Neural cell (in vitro differentiated cells): Measurements from ENCODE around the gene GRB14. TPM values are rescaled to one million over a fixed set of nuclear protein-coding genes. Genes with fewer than 3 reads are reported as not detected.
"Not testable (repeated sequence)": the region's sequence is repeated elsewhere in the genome, so short reads cannot be mapped to it uniquely, and the experiment has no call there.

Experiments used
- H2AFZ ChIP-seq: fragments of 200-600, 300-800 bp; sonication (generic), shearing (Covaris generic); 2 replicates; pipeline ENCODE4 v1.6.0; 2014; ENCODE audit warnings: low read depth, mild to moderate bottlenecking, antibody characterized with exemption, low read length, moderate library complexity
- H3F3A ChIP-seq: fragments of 200-600 bp; shearing (Covaris generic); 2 replicates; pipeline ENCODE4 v1.6.1; 2016; ENCODE audit warnings: mild to moderate bottlenecking, moderate library complexity, mixed read lengths, antibody characterized with exemption, low read length; ENCODE audit not compliant: insufficient read depth, poor library complexity, severe bottlenecking
- H3K27ac ChIP-seq: fragments of 200-600, 300-800 bp; sonication (generic), shearing (Covaris generic); 2 replicates; pipeline ENCODE4 v1.5.1; 2014; ENCODE audit warnings: mild to moderate bottlenecking, low read length, moderate library complexity
- H3K27me3 ChIP-seq: fragments of 300-800, 200-600 bp; sonication (generic), shearing (Covaris generic); 2 replicates; pipeline ENCODE4 v1.6.0; 2014; ENCODE audit warnings: mild to moderate bottlenecking, low read depth, low read length, moderate library complexity; ENCODE audit not compliant: insufficient read depth
- H3K36me3 ChIP-seq: fragments of 300-800, 200-600 bp; sonication (generic), shearing (Covaris generic); 2 replicates; pipeline ENCODE4 v1.5.1; 2014; ENCODE audit warnings: mild to moderate bottlenecking, antibody characterized with exemption, low read length, moderate library complexity; ENCODE audit not compliant: insufficient read depth
- H3K4me2 ChIP-seq: fragments of 300-800, 200-600 bp; sonication (generic), shearing (Covaris generic); 2 replicates; pipeline ENCODE4 v1.6.0; 2014; ENCODE audit warnings: mild to moderate bottlenecking, low read length
- H3K4me3 ChIP-seq: fragments of 300-800, 200-600 bp; sonication (generic), shearing (Covaris generic); 2 replicates; pipeline ENCODE4 v1.5.1; 2014; ENCODE audit warnings: mild to moderate bottlenecking, low read length, moderate library complexity
- H3K79me2 ChIP-seq: fragments of 200-600 bp; shearing (Covaris generic); replicated peaks from 2 replicates; pipeline ENCODE4 v1.6.0; 2014; ENCODE audit warnings: mild to moderate bottlenecking, low read length, moderate library complexity; ENCODE audit not compliant: insufficient read depth
- H3K9ac ChIP-seq: fragments of 300-800, 200-600 bp; sonication (generic), shearing (Covaris generic); 2 replicates; pipeline ENCODE4 v1.6.1; 2016; ENCODE audit warnings: mild to moderate bottlenecking, low read length, mixed read lengths
- H3K9me2 ChIP-seq: fragments of 200-600 bp; shearing (Covaris generic); 2 replicates; pipeline ENCODE4 v1.6.1; 2016; ENCODE audit warnings: mild to moderate bottlenecking, low read length, mixed read lengths; ENCODE audit not compliant: insufficient read depth
- H3K9me3 ChIP-seq: fragments of 200-600, 300-800 bp; sonication (generic), shearing (Covaris generic); 2 replicates; pipeline ENCODE4 v1.6.1; 2016; ENCODE audit warnings: mild to moderate bottlenecking, mixed run types, low read length, moderate library complexity, mixed read lengths
- H4K20me1 ChIP-seq: fragments of 200-600 bp; shearing (Covaris generic); 2 replicates; pipeline ENCODE4 v1.6.1; 2016; ENCODE audit warnings: mild to moderate bottlenecking, mixed run types; ENCODE audit not compliant: insufficient read depth
- EP300 ChIP-seq: fragments of 450-650 bp; conservative IDR thresholded peaks from 2 replicates; pipeline ENCODE4 v1.6.1; 2014; ENCODE audit warnings: antibody characterized with exemption, mild to moderate bottlenecking, moderate library complexity; ENCODE audit not compliant: poor library complexity, severe bottlenecking
- EZH2 ChIP-seq: fragments of 200-600, 300-800 bp; shearing (Covaris generic), sonication (generic); IDR thresholded peaks from 2 replicates; pipeline ENCODE4 v1.6.1; 2014; ENCODE audit warnings: antibody characterized with exemption, low read length, borderline replicate concordance, mild to moderate bottlenecking; ENCODE audit not compliant: insufficient read depth, poor library complexity, severe bottlenecking
- MXI1 ChIP-seq: fragments of 450-650 bp; conservative IDR thresholded peaks from 2 replicates; pipeline ENCODE4 v1.6.1; 2014; ENCODE audit warnings: antibody characterized with exemption, mild to moderate bottlenecking; ENCODE audit not compliant: poor library complexity, severe bottlenecking
- POLR2AphosphoS5 ChIP-seq: IDR thresholded peaks from 2 replicates; pipeline ENCODE4 v1.6.1; 2012
- RAD21 ChIP-seq: fragments of 450-650 bp; conservative IDR thresholded peaks from 2 replicates; pipeline ENCODE4 v1.6.1; 2014; ENCODE audit warnings: antibody characterized with exemption, mild to moderate bottlenecking, moderate library complexity
- SMC3 ChIP-seq: fragments of 450-650 bp; conservative IDR thresholded peaks from 2 replicates; pipeline ENCODE4 v1.6.1; 2014; ENCODE audit warnings: antibody characterized with exemption, mild to moderate bottlenecking, moderate library complexity; ENCODE audit not compliant: poor library complexity
- TAF1 ChIP-seq: IDR thresholded peaks from 2 replicates; pipeline ENCODE4 v1.6.1; 2012; ENCODE audit warnings: low read depth
- polyA plus RNA-seq: library from polyadenylated mRNA; depleted of rRNA; stranded (reverse); fragments of >200 nt; gene quantifications from 2 replicates; pipeline ENCODE4 v1.2.3, GENCODE V29; 2014
- TF ChIP-seq, protein P1 (sequence below): fragments of 450-650 bp; IDR thresholded peaks from 2 replicates; pipeline ENCODE4 v1.5.1; 2014; ENCODE audit warnings: antibody characterized with exemption, mild to moderate bottlenecking, moderate library complexity; ENCODE audit not compliant: poor library complexity, severe bottlenecking
- TF ChIP-seq, protein P2 (sequence below): IDR thresholded peaks from 2 replicates; pipeline ENCODE4 v1.6.1; 2012; ENCODE audit warnings: borderline replicate concordance

The GRB14 gene
- polyA plus RNA-seq, 1 donor from 2014 or later, result 4.5 TPM

DNA sequence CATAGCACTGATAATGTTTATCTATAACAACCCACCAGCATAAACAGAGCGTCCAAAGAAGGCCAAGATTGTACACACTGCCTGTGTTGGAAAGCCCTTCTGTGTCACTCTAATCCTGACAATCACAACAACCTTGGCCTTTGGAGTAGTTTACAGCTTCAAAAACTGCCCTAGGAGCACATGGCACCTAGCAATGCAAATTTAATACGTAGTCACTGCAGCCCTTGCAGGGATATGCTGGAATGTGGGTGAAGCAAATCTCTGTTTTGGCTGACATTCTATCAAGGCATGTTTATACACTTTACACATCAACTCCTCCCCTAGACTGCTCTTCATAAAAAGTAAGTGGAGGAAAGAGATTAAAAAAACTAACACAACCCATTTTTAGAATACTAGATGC is 66.8 kb downstream of the GRB14 start:
- H3K4me3 ChIP-seq, result no peak overlapping the region
- no peaks in the 10 kb centered on the region for H3K9me3 ChIP-seq
- H2AFZ ChIP-seq, result no peak overlapping the region
- H4K20me1 ChIP-seq, result no peaks in the 10 kb centered on the region
- no peaks in the 10 kb centered on the region for H3K27me3 ChIP-seq
- no peaks in the 10 kb centered on the region for H3F3A ChIP-seq
- TF ChIP-seq, protein P1, sequence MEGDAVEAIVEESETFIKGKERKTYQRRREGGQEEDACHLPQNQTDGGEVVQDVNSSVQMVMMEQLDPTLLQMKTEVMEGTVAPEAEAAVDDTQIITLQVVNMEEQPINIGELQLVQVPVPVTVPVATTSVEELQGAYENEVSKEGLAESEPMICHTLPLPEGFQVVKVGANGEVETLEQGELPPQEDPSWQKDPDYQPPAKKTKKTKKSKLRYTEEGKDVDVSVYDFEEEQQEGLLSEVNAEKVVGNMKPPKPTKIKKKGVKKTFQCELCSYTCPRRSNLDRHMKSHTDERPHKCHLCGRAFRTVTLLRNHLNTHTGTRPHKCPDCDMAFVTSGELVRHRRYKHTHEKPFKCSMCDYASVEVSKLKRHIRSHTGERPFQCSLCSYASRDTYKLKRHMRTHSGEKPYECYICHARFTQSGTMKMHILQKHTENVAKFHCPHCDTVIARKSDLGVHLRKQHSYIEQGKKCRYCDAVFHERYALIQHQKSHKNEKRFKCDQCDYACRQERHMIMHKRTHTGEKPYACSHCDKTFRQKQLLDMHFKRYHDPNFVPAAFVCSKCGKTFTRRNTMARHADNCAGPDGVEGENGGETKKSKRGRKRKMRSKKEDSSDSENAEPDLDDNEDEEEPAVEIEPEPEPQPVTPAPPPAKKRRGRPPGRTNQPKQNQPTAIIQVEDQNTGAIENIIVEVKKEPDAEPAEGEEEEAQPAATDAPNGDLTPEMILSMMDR, result no peak
- no peak for TF ChIP-seq MXI1
- no peak for TF ChIP-seq EZH2
- TF ChIP-seq, protein P2, sequence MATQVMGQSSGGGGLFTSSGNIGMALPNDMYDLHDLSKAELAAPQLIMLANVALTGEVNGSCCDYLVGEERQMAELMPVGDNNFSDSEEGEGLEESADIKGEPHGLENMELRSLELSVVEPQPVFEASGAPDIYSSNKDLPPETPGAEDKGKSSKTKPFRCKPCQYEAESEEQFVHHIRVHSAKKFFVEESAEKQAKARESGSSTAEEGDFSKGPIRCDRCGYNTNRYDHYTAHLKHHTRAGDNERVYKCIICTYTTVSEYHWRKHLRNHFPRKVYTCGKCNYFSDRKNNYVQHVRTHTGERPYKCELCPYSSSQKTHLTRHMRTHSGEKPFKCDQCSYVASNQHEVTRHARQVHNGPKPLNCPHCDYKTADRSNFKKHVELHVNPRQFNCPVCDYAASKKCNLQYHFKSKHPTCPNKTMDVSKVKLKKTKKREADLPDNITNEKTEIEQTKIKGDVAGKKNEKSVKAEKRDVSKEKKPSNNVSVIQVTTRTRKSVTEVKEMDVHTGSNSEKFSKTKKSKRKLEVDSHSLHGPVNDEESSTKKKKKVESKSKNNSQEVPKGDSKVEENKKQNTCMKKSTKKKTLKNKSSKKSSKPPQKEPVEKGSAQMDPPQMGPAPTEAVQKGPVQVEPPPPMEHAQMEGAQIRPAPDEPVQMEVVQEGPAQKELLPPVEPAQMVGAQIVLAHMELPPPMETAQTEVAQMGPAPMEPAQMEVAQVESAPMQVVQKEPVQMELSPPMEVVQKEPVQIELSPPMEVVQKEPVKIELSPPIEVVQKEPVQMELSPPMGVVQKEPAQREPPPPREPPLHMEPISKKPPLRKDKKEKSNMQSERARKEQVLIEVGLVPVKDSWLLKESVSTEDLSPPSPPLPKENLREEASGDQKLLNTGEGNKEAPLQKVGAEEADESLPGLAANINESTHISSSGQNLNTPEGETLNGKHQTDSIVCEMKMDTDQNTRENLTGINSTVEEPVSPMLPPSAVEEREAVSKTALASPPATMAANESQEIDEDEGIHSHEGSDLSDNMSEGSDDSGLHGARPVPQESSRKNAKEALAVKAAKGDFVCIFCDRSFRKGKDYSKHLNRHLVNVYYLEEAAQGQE, result no peak
- no peak for TF ChIP-seq SMC3
- TF ChIP-seq POLR2AphosphoS5, result no peak
- no peak for TF ChIP-seq RAD21
- no peak for TF ChIP-seq TAF1
- no peak for TF ChIP-seq EP300
- H3K9me2 ChIP-seq, result no peaks in the 10 kb centered on the region
- no peak overlapping the region for H3K9ac ChIP-seq
- no peak overlapping the region for H3K27ac ChIP-seq
- H3K36me3 ChIP-seq, result no peaks in the 10 kb centered on the region
- no peaks in the 10 kb centered on the region for H3K79me2 ChIP-seq
- no peak overlapping the region for H3K4me2 ChIP-seq

DNA sequence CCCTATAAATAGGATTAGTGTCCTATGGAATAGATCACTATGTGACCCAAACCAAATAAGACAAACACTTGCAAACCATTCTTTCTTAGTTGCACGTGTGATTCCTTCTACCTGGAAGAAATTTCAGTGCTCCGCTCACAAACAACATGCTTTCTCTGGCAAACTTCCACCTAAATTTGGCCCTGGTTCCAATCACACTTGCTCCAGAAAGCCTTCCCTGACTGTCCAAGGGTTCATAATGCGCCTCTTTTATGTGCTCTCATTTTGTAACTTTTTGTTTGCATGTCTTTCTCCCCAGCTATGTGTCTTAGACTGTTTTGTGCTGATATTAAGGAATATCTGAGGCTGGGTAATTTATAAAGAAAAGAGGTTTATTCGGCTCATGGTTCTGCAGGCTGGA is 69.8 kb downstream of the GRB14 start:
- H3K9me3 ChIP-seq, result no peaks in the 10 kb centered on the region
- H2AFZ ChIP-seq, result no peak overlapping the region
- no peak overlapping the region for H3K9ac ChIP-seq
- H3K4me2 ChIP-seq, result no peak overlapping the region
- H3K4me3 ChIP-seq, result no peak overlapping the region
- TF ChIP-seq EP300 (no peak), EZH2 (no peak), SMC3 (no peak), MXI1 (no peak)
- H3F3A ChIP-seq, result no peaks in the 10 kb centered on the region
- no peaks in the 10 kb centered on the region for H3K79me2 ChIP-seq
- H3K9me2 ChIP-seq, result no peaks in the 10 kb centered on the region
- H3K27me3 ChIP-seq, result no peaks in the 10 kb centered on the region
- no peaks in the 10 kb centered on the region for H3K36me3 ChIP-seq
- H4K20me1 ChIP-seq, result no peaks in the 10 kb centered on the region
- no peak overlapping the region for H3K27ac ChIP-seq

DNA sequence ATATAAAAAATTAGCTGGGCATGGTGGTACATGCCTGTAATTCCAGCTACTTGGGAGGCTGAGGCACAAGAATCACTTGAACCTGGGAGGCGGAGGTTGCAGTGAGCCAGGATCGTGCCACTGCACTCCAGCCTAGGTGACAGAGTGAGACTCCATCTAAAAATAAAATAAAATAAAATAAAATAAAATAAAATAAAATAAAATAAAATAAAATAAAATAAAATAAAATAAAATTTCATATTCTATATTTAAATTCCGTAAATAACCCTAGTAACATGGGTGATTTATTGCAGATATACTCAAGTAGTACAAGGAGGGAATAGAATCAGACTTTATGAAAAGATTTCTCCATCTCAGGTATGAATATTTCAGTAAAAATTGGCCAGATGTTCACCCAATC is 71.6 kb downstream of the GRB14 start:
- not testable (repeated sequence) for H3K9me2 ChIP-seq, H3F3A ChIP-seq, H3K27ac ChIP-seq, H3K9ac ChIP-seq, H4K20me1 ChIP-seq, H3K4me3 ChIP-seq, H3K4me2 ChIP-seq, H2AFZ ChIP-seq, H3K36me3 ChIP-seq, H3K9me3 ChIP-seq, H3K79me2 ChIP-seq, H3K27me3 ChIP-seq
